ENCODE results near the gene ACSM2B.
"Not testable (repeated sequence)": the region's sequence is repeated elsewhere in the genome, so short reads cannot be mapped to it uniquely, and the experiment has no call there.

Gene ACSM2B

GRCh38 chr16:20576145-20576544, at the start of gene ACSM2B:
TSS of gene ACSM2B (minus strand) at chr16:20576367. CDS start at chr16:20564845, 11,522 bp downstream.
- not testable (repeated sequence) for DNase-seq

GRCh38 chr16:20624882-20625807, 49.0 kb upstream of the ACSM2B start:
- no peak for DNase-seq

- no peak for DNase-seq
Measured at GRCh38 chr16:20624205-20624604, 48.0 kb upstream of the ACSM2B start.

GRCh38 chr16:20622498-20622870, 46.3 kb upstream of the ACSM2B start:
- no peak for DNase-seq

- no peak for DNase-seq
Measured at GRCh38 chr16:20621406-20621805, 45.2 kb upstream of the ACSM2B start.

GRCh38 chr16:20620770-20621169, 44.6 kb upstream of the ACSM2B start:
- no peak for DNase-seq

- DNase-seq: no peak
Measured at GRCh38 chr16:20620003-20620402, 43.8 kb upstream of the ACSM2B start.

- no peak for DNase-seq
Measured at GRCh38 chr16:20617271-20617670, 41.1 kb upstream of the ACSM2B start.

GRCh38 chr16:20614186-20615141, 38.3 kb upstream of the ACSM2B start:
- DNase-seq: no peak

- DNase-seq: no peak
Measured at GRCh38 chr16:20613481-20614185, 37.5 kb upstream of the ACSM2B start.

GRCh38 chr16:20612551-20613480, 36.6 kb upstream of the ACSM2B start:
- DNase-seq: no peak

GRCh38 chr16:20611975-20612481, 35.9 kb upstream of the ACSM2B start:
- DNase-seq: no peak

GRCh38 chr16:20611350-20611902, 35.3 kb upstream of the ACSM2B start:
- no peak for DNase-seq

GRCh38 chr16:20610892-20611349, 34.8 kb upstream of the ACSM2B start:
- no peak for DNase-seq

- DNase-seq: no peak
Measured at GRCh38 chr16:20610211-20610891, 34.2 kb upstream of the ACSM2B start.

- DNase-seq: not testable (repeated sequence)
Measured at GRCh38 chr16:20602205-20602604, 26.0 kb upstream of the ACSM2B start.

GRCh38 chr16:20599475-20599874, 23.3 kb upstream of the ACSM2B start:
- not testable (repeated sequence) for DNase-seq

- no peak for DNase-seq
Measured at GRCh38 chr16:20598832-20599469, 22.8 kb upstream of the ACSM2B start.

GRCh38 chr16:20595694-20596093, 19.5 kb upstream of the ACSM2B start:
- DNase-seq: not testable (repeated sequence)

- not testable (repeated sequence) for DNase-seq
Measured at GRCh38 chr16:20595068-20595467, 18.9 kb upstream of the ACSM2B start.

All from NCI-H2171 (cell line).